Neural progenitor cell (in vitro differentiated cells): ENCODE results near the gene PRRT4. TPM values are rescaled to one million over a fixed set of nuclear protein-coding genes. Genes with fewer than 3 reads are reported as not detected.
A peak's percentile ranks its signal among the peaks of the same experiment; 100 is the strongest.

Source experiments
- DNase-seq: peaks from one replicate; pipeline ENCODE4 v3.0.0-alpha.2; 2016; ENCODE audit warnings: low spot score
- H2AFZ ChIP-seq: fragments of 200-600 bp; sonication (generic); replicated peaks from 2 replicates; pipeline ENCODE4 v1.6.1; 2016; ENCODE audit warnings: antibody characterized with exemption
- H3F3A ChIP-seq: fragments of 200-600 bp; sonication (generic); 2 replicates; pipeline ENCODE4 v1.6.1; 2016; ENCODE audit warnings: antibody characterized with exemption, low read depth
- H3K27ac ChIP-seq: fragments of 200-600 bp; sonication (generic); 2 replicates; pipeline ENCODE4 v1.5.1; 2016; ENCODE audit warnings: mild to moderate bottlenecking
- H3K27me3 ChIP-seq: fragments of 200-600 bp; sonication (generic); 2 replicates; pipeline ENCODE4 v1.6.1; 2016; ENCODE audit warnings: mild to moderate bottlenecking, moderate library complexity
- H3K36me3 ChIP-seq: fragments of 200-600 bp; sonication (generic); 2 replicates; pipeline ENCODE4 v1.5.1; 2016
- H3K4me1 ChIP-seq: fragments of 200-600 bp; sonication (generic); 2 replicates; pipeline ENCODE4 v1.6.1; 2016; ENCODE audit warnings: mixed run types
- H3K4me2 ChIP-seq: fragments of 200-600 bp; sonication (generic); 2 replicates; pipeline ENCODE4 v1.6.1; 2016
- H3K4me3 ChIP-seq: fragments of 200-600 bp; sonication (generic); 2 replicates; pipeline ENCODE4 v1.5.1; 2016
- H3K79me2 ChIP-seq: fragments of 200-600 bp; sonication (generic); 2 replicates; pipeline ENCODE4 v1.6.1; 2016; ENCODE audit warnings: low read depth
- H3K9ac ChIP-seq: fragments of 200-600 bp; sonication (generic); 2 replicates; pipeline ENCODE4 v1.6.1; 2016
- H3K9me3 ChIP-seq: fragments of 200-600 bp; sonication (generic); 2 replicates; pipeline ENCODE4 v1.5.1; 2016; ENCODE audit warnings: low read depth
- H4K20me1 ChIP-seq: fragments of 200-600 bp; sonication (generic); 2 replicates; pipeline ENCODE4 v1.6.1; 2016; ENCODE audit warnings: low read depth
- H3K27ac Mint-ChIP-seq: 3 replicates; pipeline ENCODE4 v1.8.0; 2021; ENCODE audit warnings: mixed read lengths
- H3K27me3 Mint-ChIP-seq: 2 replicates; pipeline ENCODE4 v1.8.0; 2022; ENCODE audit warnings: low read depth, mild to moderate bottlenecking, inconsistent platforms, moderate library complexity, mixed read lengths; ENCODE audit not compliant: insufficient read depth
- H3K36me3 Mint-ChIP-seq: 3 replicates; pipeline ENCODE4 v1.8.0; 2021; ENCODE audit warnings: mixed read lengths
- H3K4me1 Mint-ChIP-seq: 3 replicates; pipeline ENCODE4 v1.8.0; 2021; ENCODE audit warnings: mixed read lengths
- H3K4me3 Mint-ChIP-seq: 3 replicates; pipeline ENCODE4 v1.8.0; 2021; ENCODE audit warnings: mild to moderate bottlenecking, moderate library complexity, mixed read lengths
- H3K9me3 Mint-ChIP-seq: 3 replicates; pipeline ENCODE4 v1.8.0; 2020; ENCODE audit warnings: mixed read lengths
- EZH2 ChIP-seq: fragments of 200-600 bp; sonication (generic); IDR thresholded peaks from 2 replicates; pipeline ENCODE4 v1.6.1; 2017; ENCODE audit warnings: antibody characterized with exemption, mild to moderate bottlenecking, moderate library complexity
- EZH2phosphoT487 ChIP-seq: fragments of 200-600 bp; sonication (generic); IDR thresholded peaks from 2 replicates; pipeline ENCODE4 v1.6.1; 2017; ENCODE audit warnings: antibody characterized with exemption
- total RNA-seq: library from RNA; depleted of rRNA; stranded (reverse); fragments of >200 nt; gene quantifications from 2 replicates; pipeline ENCODE4 v1.2.3, GENCODE V29; 2015; ENCODE audit warnings: low replicate concordance
- TF ChIP-seq, protein P1 (sequence below): fragments of 200-600 bp; sonication (generic); IDR thresholded peaks from 2 replicates; pipeline ENCODE4 v1.5.1; 2017; ENCODE audit warnings: antibody characterized with exemption, mild to moderate bottlenecking

PRRT4 gene
- total RNA-seq, 1 donor from 2014 or later: not detected

DNA sequence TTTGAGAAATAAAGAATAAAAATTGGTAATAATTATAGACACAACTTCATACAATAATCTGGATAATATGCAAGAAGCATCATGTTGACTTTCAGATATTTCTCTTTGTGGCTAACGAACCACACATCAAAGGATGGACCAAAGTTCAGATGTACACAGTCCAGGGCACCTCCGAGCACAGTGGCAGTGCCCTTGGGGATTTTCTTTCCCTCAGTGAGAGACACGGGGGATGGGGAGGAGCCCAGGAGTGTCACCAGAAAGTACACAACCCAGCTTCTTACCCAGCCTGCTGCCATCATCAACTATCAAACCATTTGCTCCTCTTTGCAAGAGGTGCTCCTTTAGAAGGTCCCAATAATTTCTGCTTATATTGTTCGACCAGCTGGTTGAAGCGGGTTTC, 51.0 kb downstream of the PRRT4 start:
- Mint-ChIP-seq H3K36me3 (peaks cover 54% of the 10 kb centered on the region), H3K27me3 (no peaks in the 10 kb centered on the region), H3K4me1 (no peaks in the 10 kb centered on the region), H3K27ac (no peak overlapping the region), H3K9me3 (no peaks in the 10 kb centered on the region), H3K4me3 (no peak overlapping the region)
- Histone ChIP-seq H3F3A (peaks cover 5% of the 10 kb centered on the region), H3K36me3 (peaks cover 12% of the 10 kb centered on the region), H3K27me3 (no peaks in the 10 kb centered on the region), H3K79me2 (no peaks in the 10 kb centered on the region), H3K27ac (no peak overlapping the region), H3K4me2 (no peak overlapping the region), H4K20me1 (peaks cover 8% of the 10 kb centered on the region), H3K9me3 (no peaks in the 10 kb centered on the region), H3K4me1 (peaks cover 7% of the 10 kb centered on the region), H3K9ac (no peak overlapping the region), H3K4me3 (no peak overlapping the region), H2AFZ (no peak overlapping the region)
- DNase-seq: no peak
- no peak for TF ChIP-seq EZH2
- no peak for TF ChIP-seq EZH2phosphoT487
- TF ChIP-seq, protein P1, sequence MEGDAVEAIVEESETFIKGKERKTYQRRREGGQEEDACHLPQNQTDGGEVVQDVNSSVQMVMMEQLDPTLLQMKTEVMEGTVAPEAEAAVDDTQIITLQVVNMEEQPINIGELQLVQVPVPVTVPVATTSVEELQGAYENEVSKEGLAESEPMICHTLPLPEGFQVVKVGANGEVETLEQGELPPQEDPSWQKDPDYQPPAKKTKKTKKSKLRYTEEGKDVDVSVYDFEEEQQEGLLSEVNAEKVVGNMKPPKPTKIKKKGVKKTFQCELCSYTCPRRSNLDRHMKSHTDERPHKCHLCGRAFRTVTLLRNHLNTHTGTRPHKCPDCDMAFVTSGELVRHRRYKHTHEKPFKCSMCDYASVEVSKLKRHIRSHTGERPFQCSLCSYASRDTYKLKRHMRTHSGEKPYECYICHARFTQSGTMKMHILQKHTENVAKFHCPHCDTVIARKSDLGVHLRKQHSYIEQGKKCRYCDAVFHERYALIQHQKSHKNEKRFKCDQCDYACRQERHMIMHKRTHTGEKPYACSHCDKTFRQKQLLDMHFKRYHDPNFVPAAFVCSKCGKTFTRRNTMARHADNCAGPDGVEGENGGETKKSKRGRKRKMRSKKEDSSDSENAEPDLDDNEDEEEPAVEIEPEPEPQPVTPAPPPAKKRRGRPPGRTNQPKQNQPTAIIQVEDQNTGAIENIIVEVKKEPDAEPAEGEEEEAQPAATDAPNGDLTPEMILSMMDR: no peak

DNA sequence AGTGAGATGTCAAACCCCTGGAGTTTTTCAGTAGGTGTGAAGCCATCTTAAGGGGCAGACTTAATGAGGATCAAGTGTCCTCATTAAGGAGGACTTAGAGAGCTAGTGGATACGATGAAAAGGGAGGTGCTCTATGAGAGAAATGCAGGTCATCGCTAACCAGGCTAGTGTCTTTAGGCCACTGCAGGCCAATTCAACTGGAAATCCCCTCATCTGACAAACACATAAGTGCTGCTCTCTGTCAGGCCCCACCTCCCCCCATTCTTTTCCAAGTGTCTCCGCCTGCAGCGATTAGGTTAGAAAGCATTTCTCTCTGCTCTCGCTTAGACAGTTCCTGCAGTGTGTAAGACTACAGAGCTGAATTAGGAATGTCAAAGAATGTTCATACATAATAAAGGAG, 51.5 kb downstream of the PRRT4 start:
- no peaks in the 10 kb centered on the region for H3K4me1 Mint-ChIP-seq
- no peak overlapping the region for H3K4me3 ChIP-seq
- no peaks in the 10 kb centered on the region for H3K27me3 Mint-ChIP-seq
- peaks cover 12% of the 10 kb centered on the region for H3K36me3 ChIP-seq
- H3K9ac ChIP-seq: no peak overlapping the region
- H3K79me2 ChIP-seq: no peaks in the 10 kb centered on the region
- H3K4me2 ChIP-seq: no peak overlapping the region
- H3K9me3 ChIP-seq: no peaks in the 10 kb centered on the region
- peak; percentile 29 for DNase-seq
- H3F3A ChIP-seq: peaks cover 5% of the 10 kb centered on the region
- no peaks in the 10 kb centered on the region for H3K27me3 ChIP-seq
- no peak overlapping the region for H3K27ac Mint-ChIP-seq
- peaks cover 7% of the 10 kb centered on the region for H3K4me1 ChIP-seq
- H3K9me3 Mint-ChIP-seq: no peaks in the 10 kb centered on the region
- TF ChIP-seq EZH2: no peak
- no peak for TF ChIP-seq EZH2phosphoT487
- TF ChIP-seq, protein P1: no peak
- peak overlapping the region; percentile 20 for H3K27ac ChIP-seq
- peaks cover 8% of the 10 kb centered on the region for H4K20me1 ChIP-seq
- peaks cover 53% of the 10 kb centered on the region for H3K36me3 Mint-ChIP-seq
- H2AFZ ChIP-seq: no peak overlapping the region
- H3K4me3 Mint-ChIP-seq: no peak overlapping the region

DNA sequence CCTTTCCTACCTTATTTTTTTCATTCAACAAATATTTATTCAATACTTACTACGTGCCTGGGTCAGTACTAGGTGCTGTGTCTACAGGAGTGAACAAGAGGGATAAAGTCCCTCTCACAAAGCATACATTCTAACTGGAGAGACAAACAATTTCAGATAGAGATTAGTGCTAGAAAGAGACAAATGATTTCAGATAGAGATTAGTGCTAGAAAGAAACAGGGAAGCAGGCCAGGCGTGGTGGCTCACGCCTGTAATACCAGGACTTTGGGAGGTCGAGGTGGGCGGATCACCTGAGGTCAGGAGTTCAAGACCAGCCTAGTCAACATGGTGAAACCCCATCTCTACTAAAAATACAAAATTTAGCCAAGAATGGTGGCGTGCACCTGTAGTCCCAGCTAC, 52.4 kb downstream of the PRRT4 start:
- no peaks in the 10 kb centered on the region for H3K9me3 Mint-ChIP-seq
- no peaks in the 10 kb centered on the region for H3K9me3 ChIP-seq

More for the DNA sequence above, 52.4 kb downstream of the PRRT4 start:
- Histone ChIP-seq H3K27ac (no peak overlapping the region), H3K27me3 (no peaks in the 10 kb centered on the region), H3K4me3 (no peak overlapping the region), H4K20me1 (peaks cover 8% of the 10 kb centered on the region), H3K36me3 (peaks cover 6% of the 10 kb centered on the region), H2AFZ (no peak overlapping the region), H3F3A (peaks cover 5% of the 10 kb centered on the region), H3K4me2 (no peak overlapping the region), H3K4me1 (peaks cover 7% of the 10 kb centered on the region), H3K9ac (no peak overlapping the region), H3K79me2 (no peaks in the 10 kb centered on the region)
- DNase-seq: no peak
- no peaks in the 10 kb centered on the region for H3K27me3 Mint-ChIP-seq
- H3K4me1 Mint-ChIP-seq: no peaks in the 10 kb centered on the region
- H3K27ac Mint-ChIP-seq: no peak overlapping the region
- peaks cover 46% of the 10 kb centered on the region for H3K36me3 Mint-ChIP-seq
- H3K4me3 Mint-ChIP-seq: no peak overlapping the region
- TF ChIP-seq EZH2: no peak
- TF ChIP-seq EZH2phosphoT487: no peak
- TF ChIP-seq, protein P1: no peak
